Endodermal cell (in vitro differentiated cells): ENCODE results near the gene RRP1. TPM values are rescaled to one million over a fixed set of nuclear protein-coding genes. Genes with fewer than 3 reads are reported as not detected.

Experiments
- DNase-seq: peaks from one replicate; pipeline ENCODE4 v3.0.0-alpha.2; 2017
- H3K27ac ChIP-seq: 2 replicates; pipeline ENCODE4 v1.5.1; 2013; ENCODE audit warnings: mild to moderate bottlenecking, low read depth, low read length, moderate library complexity
- H3K27me3 ChIP-seq: 2 replicates; pipeline ENCODE4 v1.6.1; 2013; ENCODE audit warnings: mild to moderate bottlenecking, low read length, moderate library complexity; ENCODE audit not compliant: insufficient read depth, control insufficient read depth, poor library complexity, severe bottlenecking
- H3K36me3 ChIP-seq: 2 replicates; pipeline ENCODE4 v1.7.0; 2013; ENCODE audit warnings: mild to moderate bottlenecking, low read length, moderate library complexity; ENCODE audit not compliant: control insufficient read depth, insufficient read depth
- H3K4me1 ChIP-seq: one replicate; pipeline ENCODE4 v1.7.0; 2013; ENCODE audit warnings: low read length; ENCODE audit not compliant: control insufficient read depth, insufficient read depth
- H3K4me3 ChIP-seq: 2 replicates; pipeline ENCODE4 v1.5.1; 2013; ENCODE audit warnings: mild to moderate bottlenecking, low read length, moderate library complexity
- H3K9ac ChIP-seq: 2 replicates; pipeline ENCODE4 v1.6.1; 2013; ENCODE audit warnings: mild to moderate bottlenecking, low read length, moderate library complexity; ENCODE audit not compliant: poor library complexity, severe bottlenecking; ENCODE audit errors: extremely low read depth
- H3K9me3 ChIP-seq: 2 replicates; pipeline ENCODE4 v1.6.1; 2013; ENCODE audit warnings: mild to moderate bottlenecking, low read length, moderate library complexity; ENCODE audit not compliant: control insufficient read depth
- H3K27ac Mint-ChIP-seq: 2 replicates; pipeline ENCODE4 v1.8.0; 2020; ENCODE audit warnings: mixed read lengths
- H3K27me3 Mint-ChIP-seq: 2 replicates; pipeline ENCODE4 v1.8.0; 2021; ENCODE audit warnings: mild to moderate bottlenecking, mixed read lengths; ENCODE audit not compliant: insufficient read depth
- H3K36me3 Mint-ChIP-seq: 2 replicates; pipeline ENCODE4 v1.8.0; 2020; ENCODE audit warnings: low read depth, mixed read lengths
- H3K4me1 Mint-ChIP-seq: 2 replicates; pipeline ENCODE4 v1.8.0; 2020; ENCODE audit warnings: mixed read lengths
- H3K4me3 Mint-ChIP-seq: 2 replicates; pipeline ENCODE4 v1.8.0; 2020; ENCODE audit warnings: mild to moderate bottlenecking, moderate library complexity, mixed read lengths
- H3K9me3 Mint-ChIP-seq: 2 replicates; pipeline ENCODE4 v1.8.0; 2020; ENCODE audit warnings: mild to moderate bottlenecking, mixed read lengths
- CTCF ChIP-seq: fragments of 200-600 bp; sonication (generic); conservative IDR thresholded peaks from 2 replicates; pipeline ENCODE4 v1.5.0; 2021; ENCODE audit warnings: antibody characterized with exemption, mild to moderate bottlenecking
- WGBS, 2 experiments: methylation state at CpG; one replicate each; pipeline versions ENCODE4 v1.1.5 to v1.1.7; 2013; ENCODE audit warnings: missing lambda C conversion rate in 2 of 2, mixed read lengths in 1 of 2; ENCODE audit not compliant: insufficient coverage in 1 of 2, insufficient read length in 1 of 2; 5-methylcytosine and 5-hydroxymethylcytosine counted together
- total RNA-seq, 2 donors: library from RNA; stranded (reverse); fragmentation: NEBNext Ultra II Directional in 1 of 2; extraction: Animal tissue kit (Norgen Biotek cat#: 25700) in 1 of 2; gene quantifications; 2 replicates in 1 of 2; 3 replicates in 1 of 2; pipeline ENCODE4 v1.2.1, GENCODE V29; 2021

The RRP1 gene
- total RNA-seq, 2 donors from 2014 or later: 36.4 to 36.7 TPM

- 94% methylated on average over 18 of the region's 18 CpGs for WGBS, 2 experiments
- H3K36me3 Mint-ChIP-seq: peaks cover 20% of the 10 kb centered on the region
- H3K27me3 Mint-ChIP-seq: no peaks in the 10 kb centered on the region
- Histone ChIP-seq H3K27ac (no peak overlapping the region), H3K4me3 (no peak overlapping the region), H3K4me1 (no peaks in the 10 kb centered on the region), H3K9me3 (no peaks in the 10 kb centered on the region), H3K27me3 (no peaks in the 10 kb centered on the region), H3K9ac (no peak overlapping the region), H3K36me3 (peaks cover 7% of the 10 kb centered on the region)
- H3K27ac Mint-ChIP-seq: no peak overlapping the region
- H3K4me3 Mint-ChIP-seq: no peak overlapping the region
- H3K9me3 Mint-ChIP-seq: no peaks in the 10 kb centered on the region
- H3K4me1 Mint-ChIP-seq: no peaks in the 10 kb centered on the region
- no peak for TF ChIP-seq CTCF
- no peak for DNase-seq
These were observed 27.5 kb upstream of the RRP1 start for GRCh38 chr21:43761886-43762285.

GRCh38 chr21:43762303-43763128, 26.9 kb upstream of the RRP1 start:
- H3K4me3 Mint-ChIP-seq: no peak overlapping the region
- H3K4me1 Mint-ChIP-seq: peaks cover under 1% of the 10 kb centered on the region
- Histone ChIP-seq H3K9ac (no peak overlapping the region), H3K27me3 (no peaks in the 10 kb centered on the region), H3K27ac (no peak overlapping the region), H3K4me3 (no peak overlapping the region), H3K36me3 (peaks cover 7% of the 10 kb centered on the region), H3K9me3 (no peaks in the 10 kb centered on the region), H3K4me1 (no peaks in the 10 kb centered on the region)
- no peak for TF ChIP-seq CTCF
- H3K36me3 Mint-ChIP-seq: peaks cover 20% of the 10 kb centered on the region
- no peak overlapping the region for H3K27ac Mint-ChIP-seq
- DNase-seq: no peak
- no peaks in the 10 kb centered on the region for H3K27me3 Mint-ChIP-seq
- H3K9me3 Mint-ChIP-seq: no peaks in the 10 kb centered on the region
- 92 to 96% methylated on average over 13 to 15 of the region's 15 CpGs for WGBS, 2 experiments

GRCh38 chr21:43763901-43764523, 25.4 kb upstream of the RRP1 start:
- H3K36me3 ChIP-seq: peaks cover 3% of the 10 kb centered on the region
- DNase-seq: no peak
- Mint-ChIP-seq H3K9me3 (no peaks in the 10 kb centered on the region), H3K4me1 (peaks cover 14% of the 10 kb centered on the region), H3K4me3 (no peak overlapping the region), H3K27me3 (no peaks in the 10 kb centered on the region), H3K36me3 (peaks cover 17% of the 10 kb centered on the region), H3K27ac (no peak overlapping the region)
- WGBS, 2 experiments: 97 to 100% methylated on average over 4 to 10 of the region's 10 CpGs
- no peak overlapping the region for H3K9ac ChIP-seq
- H3K27me3 ChIP-seq: no peaks in the 10 kb centered on the region
- no peak overlapping the region for H3K27ac ChIP-seq
- H3K9me3 ChIP-seq: no peaks in the 10 kb centered on the region
- H3K4me1 ChIP-seq: no peaks in the 10 kb centered on the region
- TF ChIP-seq CTCF: no peak
- H3K4me3 ChIP-seq: no peak overlapping the region
